Gastroesophageal sphincter (tissue), 4 donors: ENCODE results near the gene FCN1. TPM values are rescaled to one million over a fixed set of nuclear protein-coding genes. Genes with fewer than 3 reads are reported as not detected.

Source experiments
- ATAC-seq: fragments of 150-250 bp; one replicate; pipeline ENCODE4 v1.9.1; 2016; ENCODE audit warnings: mild to moderate bottlenecking, moderate library complexity
- H3K27ac ChIP-seq, 4 donors: fragments of 200-600 bp; sonication (generic) in 3 of 4; 1 replicate in 3 of 4; 2 replicates in 1 of 4; pipeline ENCODE4 v1.5.1; 2016 to 2019
- H3K27me3 ChIP-seq: fragments of 200-600 bp; sonication (generic); one replicate; pipeline ENCODE4 v1.5.1; 2019
- H3K36me3 ChIP-seq, 2 donors: fragments of 200-600 bp; sonication (generic); one replicate each; pipeline ENCODE4 v1.5.1; 2019; ENCODE audit warnings: control low read depth in 1 of 2
- H3K4me1 ChIP-seq, 3 donors: fragments of 200-600 bp; sonication (generic); 1 replicate in 2 of 3; 2 replicates in 1 of 3; pipeline ENCODE4 v1.5.1; 2016 to 2019; ENCODE audit warnings: control low read depth in 2 of 3
- H3K4me3 ChIP-seq, 2 donors: fragments of 200-600 bp; sonication (generic); one replicate each; pipeline ENCODE4 v1.5.1; 2019; ENCODE audit warnings: mild to moderate bottlenecking in 1 of 2, moderate library complexity in 1 of 2
- H3K9me3 ChIP-seq, 3 donors: fragments of 200-600 bp; sonication (generic); one replicate each; pipeline ENCODE4 v1.5.1; 2017 to 2019; ENCODE audit warnings: control low read depth in 2 of 3
- EP300 ChIP-seq: sonication (generic); formaldehyde crosslinking; IDR thresholded peaks from one replicate; pipeline ENCODE4 v1.6.1; 2017; ENCODE audit warnings: antibody characterized with exemption, mild to moderate bottlenecking
- POLR2A ChIP-seq, 2 donors: fragments of 450-650 bp; IDR thresholded peaks; one replicate each; pipeline ENCODE4 v1.6.1; 2017; ENCODE audit warnings: antibody characterized with exemption in 2 of 2, mild to moderate bottlenecking in 2 of 2, moderate library complexity in 1 of 2
- POLR2AphosphoS5 ChIP-seq: sonication (generic); formaldehyde crosslinking; IDR thresholded peaks from one replicate; pipeline ENCODE4 v1.6.1; 2017; ENCODE audit warnings: antibody characterized with exemption
- WGBS, 2 donors: methylation state at CpG; one replicate each; pipeline ENCODE4 v1.1.5; 2018; ENCODE audit warnings: low coverage in 1 of 2; 5-methylcytosine and 5-hydroxymethylcytosine counted together
- total RNA-seq, 4 donors: library from RNA; depleted of rRNA; stranded (reverse); fragments of >200 nt; gene quantifications; one replicate each; pipeline ENCODE4 v1.1.0, GENCODE V29; 2016
- TF ChIP-seq, protein P1 (sequence below), 4 experiments: fragments of 200-600 bp in 2 of 4; fragments of 450-650 bp in 2 of 4; sonication (generic) in 1 of 4; IDR thresholded peaks; one replicate each; pipeline ENCODE4 v1.5.1; 2017 to 2019; ENCODE audit warnings: antibody characterized with exemption in 4 of 4, mild to moderate bottlenecking in 2 of 4, moderate library complexity in 2 of 4

The FCN1 gene
- total RNA-seq, 4 donors from 2014 or later: 0.31 to 9.4 (median 3.2) TPM

DNA sequence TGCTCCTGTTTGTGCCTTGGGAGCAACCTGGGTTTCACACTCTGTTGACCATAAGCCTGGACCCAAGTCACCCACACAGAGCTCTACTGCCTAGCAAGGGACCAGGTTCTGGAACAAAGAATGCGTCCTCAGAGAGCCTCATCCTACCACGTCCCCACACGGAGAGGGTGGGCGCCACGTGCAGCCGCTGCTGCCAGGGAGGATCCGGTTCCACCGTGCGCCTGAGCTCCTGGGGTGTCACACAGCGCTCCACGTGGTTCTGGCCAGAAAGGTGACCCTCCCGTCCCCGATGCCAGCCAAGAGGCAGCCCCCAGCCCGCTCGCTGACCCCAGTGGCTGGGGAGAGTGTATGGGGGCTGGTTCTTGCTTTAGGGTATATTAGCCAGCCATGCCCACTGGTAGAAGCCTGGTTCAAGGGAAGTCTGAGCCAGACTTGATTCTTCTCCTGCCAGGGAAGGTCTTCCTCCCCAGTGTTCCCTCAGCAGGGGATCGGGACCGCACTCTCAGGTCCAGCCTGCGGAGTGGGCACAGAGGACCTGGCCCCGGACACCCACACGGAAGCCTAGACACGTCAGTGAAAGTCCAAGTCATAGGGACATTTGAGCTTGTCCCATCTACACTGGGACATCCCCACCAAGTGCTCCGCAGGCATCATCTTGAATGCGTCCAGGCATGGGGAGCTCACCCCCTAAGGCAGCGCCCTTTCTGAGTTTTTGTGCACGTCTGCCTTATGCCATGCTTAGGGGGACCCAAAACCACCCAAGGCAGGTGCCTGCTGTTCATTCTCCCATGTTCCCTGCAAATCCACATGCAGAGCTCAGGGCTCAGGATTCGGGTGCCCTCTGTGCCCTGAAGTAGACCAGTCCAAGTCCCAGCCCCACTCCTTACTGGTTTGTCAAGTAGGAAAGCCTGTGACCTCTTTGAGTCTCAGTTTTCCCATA, 2.4 kb downstream of the FCN1 start:
- ATAC-seq: no peak

DNA sequence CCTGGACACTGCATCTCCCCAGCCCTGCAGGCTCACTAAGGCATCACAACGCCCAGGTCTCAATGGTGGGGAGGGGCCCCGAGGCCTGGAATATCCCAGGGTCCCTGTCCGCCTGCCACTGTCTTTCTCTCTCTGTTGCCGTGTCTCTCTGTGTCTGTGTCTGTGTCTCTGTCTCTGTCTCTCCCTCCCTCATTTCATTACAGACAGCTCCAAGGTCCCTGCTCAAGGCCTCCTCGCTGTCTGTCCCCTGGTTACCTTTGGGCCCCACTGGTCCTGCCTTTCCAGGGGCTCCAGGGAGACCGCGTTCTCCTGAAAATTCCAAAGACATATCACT, 3.2 kb downstream of the FCN1 start:
- no peak overlapping the region for H3K4me3 ChIP-seq
- H3K9me3 ChIP-seq: peaks cover 0 to 9% (median 0%) of the 10 kb centered on the region in 3 donors
- H3K27ac ChIP-seq: no peak overlapping the region
- no peaks in the 10 kb centered on the region for H3K4me1 ChIP-seq
- ATAC-seq: no peak
- WGBS, 2 donors: 82% methylated on average over 6 of the region's 7 CpGs; no CpG with 5 or more reads in 1 of the 2 donors
- TF ChIP-seq POLR2AphosphoS5 (no peak), EP300 (no peak), POLR2A (IDR thresholded peaks at IDR 0.05) (no peak)
- TF ChIP-seq, protein P1, sequence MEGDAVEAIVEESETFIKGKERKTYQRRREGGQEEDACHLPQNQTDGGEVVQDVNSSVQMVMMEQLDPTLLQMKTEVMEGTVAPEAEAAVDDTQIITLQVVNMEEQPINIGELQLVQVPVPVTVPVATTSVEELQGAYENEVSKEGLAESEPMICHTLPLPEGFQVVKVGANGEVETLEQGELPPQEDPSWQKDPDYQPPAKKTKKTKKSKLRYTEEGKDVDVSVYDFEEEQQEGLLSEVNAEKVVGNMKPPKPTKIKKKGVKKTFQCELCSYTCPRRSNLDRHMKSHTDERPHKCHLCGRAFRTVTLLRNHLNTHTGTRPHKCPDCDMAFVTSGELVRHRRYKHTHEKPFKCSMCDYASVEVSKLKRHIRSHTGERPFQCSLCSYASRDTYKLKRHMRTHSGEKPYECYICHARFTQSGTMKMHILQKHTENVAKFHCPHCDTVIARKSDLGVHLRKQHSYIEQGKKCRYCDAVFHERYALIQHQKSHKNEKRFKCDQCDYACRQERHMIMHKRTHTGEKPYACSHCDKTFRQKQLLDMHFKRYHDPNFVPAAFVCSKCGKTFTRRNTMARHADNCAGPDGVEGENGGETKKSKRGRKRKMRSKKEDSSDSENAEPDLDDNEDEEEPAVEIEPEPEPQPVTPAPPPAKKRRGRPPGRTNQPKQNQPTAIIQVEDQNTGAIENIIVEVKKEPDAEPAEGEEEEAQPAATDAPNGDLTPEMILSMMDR (IDR thresholded peaks at IDR 0.05): no peak
- H3K36me3 ChIP-seq: no peaks in the 10 kb centered on the region
- peaks cover 58% of the 10 kb centered on the region for H3K27me3 ChIP-seq

More for the DNA sequence above, 2.4 kb downstream of the FCN1 start:
- H3K4me1 ChIP-seq: no peaks in the 10 kb centered on the region
- peaks cover 0 to 18% (median 0%) of the 10 kb centered on the region in 3 donors for H3K9me3 ChIP-seq
- 70% methylated on average over 2 of the region's 26 CpGs; no CpG with 5 or more reads in 1 of the 2 donors for WGBS, 2 donors
- peaks cover 49% of the 10 kb centered on the region for H3K27me3 ChIP-seq
- no peaks in the 10 kb centered on the region for H3K36me3 ChIP-seq
- H3K4me3 ChIP-seq: no peak overlapping the region
- H3K27ac ChIP-seq: no peak overlapping the region
- TF ChIP-seq EP300 (no peak), POLR2AphosphoS5 (no peak), POLR2A (IDR thresholded peaks at IDR 0.05) (no peak)
- TF ChIP-seq, protein P1 (IDR thresholded peaks at IDR 0.05): no peak

DNA sequence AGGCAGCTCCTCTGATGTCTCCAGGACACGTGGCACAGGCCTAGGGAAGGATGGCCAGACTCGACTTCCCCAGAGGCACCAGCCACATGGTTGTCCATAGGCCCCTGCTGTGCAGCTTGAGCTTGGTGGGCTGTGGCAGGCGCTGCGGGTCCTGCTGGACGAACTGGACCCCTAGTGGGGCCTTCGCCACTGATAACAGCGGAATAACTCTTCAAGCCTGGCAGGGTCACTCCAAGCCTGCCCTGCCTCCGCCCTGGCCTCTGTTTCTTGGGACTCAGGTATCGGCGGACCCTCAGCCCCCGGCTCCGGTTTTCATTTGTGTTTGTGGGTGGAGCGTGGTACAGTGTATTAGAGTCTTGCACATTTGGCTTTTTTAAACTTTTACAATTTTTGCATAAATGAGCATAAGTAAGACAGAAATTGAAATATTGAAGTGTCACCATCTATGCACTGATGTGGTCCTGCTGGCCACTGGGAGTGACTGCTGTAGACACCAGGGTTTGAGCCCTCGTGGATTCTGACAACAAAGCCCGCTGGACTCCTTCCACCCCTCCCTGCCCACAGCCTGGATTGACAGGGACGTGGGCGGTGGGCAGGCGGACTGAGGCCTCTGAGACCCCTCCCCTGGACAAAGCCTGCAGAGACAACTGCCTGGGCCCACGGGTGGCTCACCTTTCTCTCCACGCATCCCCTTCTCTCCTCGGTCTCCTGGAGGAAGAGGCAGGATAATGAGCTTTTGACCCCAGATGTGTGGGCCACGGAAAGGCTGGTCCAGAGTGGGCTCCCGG, 3.8 kb downstream of the FCN1 start:
- Histone ChIP-seq H3K4me1 (no peaks in the 10 kb centered on the region), H3K9me3 (peaks cover 0 to 4% (median 0%) of the 10 kb centered on the region in 3 donors), H3K27me3 (peaks cover 62% of the 10 kb centered on the region), H3K36me3 (no peaks in the 10 kb centered on the region), H3K4me3 (no peak overlapping the region), H3K27ac (no peak overlapping the region)
- 83 to 89% methylated on average over 7 to 8 of the region's 23 CpGs for WGBS, 2 donors
- no peak for TF ChIP-seq POLR2AphosphoS5
- TF ChIP-seq EP300: no peak
- TF ChIP-seq POLR2A (IDR thresholded peaks at IDR 0.05): no peak
- TF ChIP-seq, protein P1 (IDR thresholded peaks at IDR 0.05): no peak
- no peak for ATAC-seq

DNA sequence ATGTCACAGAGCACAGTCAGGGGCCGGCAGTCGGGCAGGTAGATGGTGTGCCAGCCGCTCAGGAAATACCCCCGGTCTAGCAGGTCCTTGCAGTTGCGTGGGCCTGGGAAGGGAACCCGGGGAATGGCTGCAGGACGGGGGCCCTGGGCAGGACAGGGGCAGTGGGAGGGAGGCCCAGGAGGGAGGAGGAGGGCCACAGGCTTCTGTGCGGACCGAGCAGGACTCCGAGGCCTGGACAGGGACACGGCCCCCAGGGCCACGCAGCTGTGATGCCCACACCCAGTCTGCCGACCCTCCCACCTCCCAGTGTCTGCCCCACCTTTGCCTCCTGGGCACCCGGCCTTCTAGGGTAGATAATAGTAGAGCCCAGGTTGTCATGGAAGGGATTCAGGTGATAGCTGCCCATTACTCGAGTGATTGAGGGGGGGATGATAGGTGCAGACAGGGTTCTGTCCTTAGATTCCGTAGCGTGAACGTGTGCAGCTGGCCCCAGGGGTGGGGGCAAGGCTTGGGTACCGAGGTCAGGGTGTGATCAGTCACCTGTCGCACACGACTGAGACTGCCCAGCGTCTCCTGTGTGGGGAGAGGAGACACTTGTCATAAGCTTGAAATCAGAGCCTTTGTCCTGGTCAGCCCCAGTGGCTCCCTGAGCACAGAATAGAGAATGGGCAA, 4.5 kb downstream of the FCN1 start:
- Histone ChIP-seq H3K27me3 (peaks cover 68% of the 10 kb centered on the region), H3K4me1 (no peaks in the 10 kb centered on the region), H3K9me3 (no peaks in the 10 kb centered on the region), H3K27ac (no peak overlapping the region), H3K36me3 (no peaks in the 10 kb centered on the region), H3K4me3 (no peak overlapping the region)
- WGBS, 2 donors: no CpG with 5 or more reads among the region's 22 CpGs
- ATAC-seq: no peak
- no peak for TF ChIP-seq POLR2AphosphoS5
